H9 (cell line): ENCODE measurements around the gene SNRNP70. TPM values are rescaled to one million over a fixed set of nuclear protein-coding genes. Genes with fewer than 3 reads are reported as not detected.

ENCODE experiments used
- DNase-seq: peaks from one replicate; pipeline ENCODE4 v3.0.0-alpha.2; 2017
- H2AFZ ChIP-seq: one replicate; pipeline ENCODE4 v1.6.1; 2013; ENCODE audit warnings: mild to moderate bottlenecking, low read length, control low read depth, moderate library complexity
- H2AK5ac ChIP-seq: 2 replicates; pipeline ENCODE4 v1.6.1; 2013; ENCODE audit warnings: low read length, control low read depth, mixed read lengths; ENCODE audit not compliant: insufficient read length
- H2BK120ac ChIP-seq: one replicate; pipeline ENCODE4 v1.6.1; 2013; ENCODE audit warnings: low read depth, mild to moderate bottlenecking, low read length, control low read depth, inconsistent platforms; ENCODE audit not compliant: poor library complexity, severe bottlenecking
- H2BK12ac ChIP-seq: 2 replicates; pipeline ENCODE4 v1.6.1; 2013; ENCODE audit warnings: low read length, control low read depth, mixed read lengths, low read depth; ENCODE audit not compliant: insufficient read length
- H2BK15ac ChIP-seq: 2 replicates; pipeline ENCODE4 v1.6.1; 2013; ENCODE audit warnings: low read depth, low read length, control low read depth
- H2BK20ac ChIP-seq: one replicate; pipeline ENCODE4 v1.6.1; 2013; ENCODE audit warnings: low read depth, mild to moderate bottlenecking, low read length, control low read depth, inconsistent platforms; ENCODE audit not compliant: poor library complexity, severe bottlenecking
- H2BK5ac ChIP-seq: 2 replicates; pipeline ENCODE4 v1.6.1; 2013; ENCODE audit warnings: low read length, control low read depth, mixed read lengths; ENCODE audit not compliant: insufficient read length
- H3K14ac ChIP-seq: 2 replicates; pipeline ENCODE4 v1.6.1; 2013; ENCODE audit warnings: low read length, control low read depth; ENCODE audit not compliant: insufficient read depth
- H3K18ac ChIP-seq: 2 replicates; pipeline ENCODE4 v1.6.1; 2013; ENCODE audit warnings: low read depth, mild to moderate bottlenecking, mixed read lengths, low read length, control low read depth; ENCODE audit not compliant: insufficient read length
- H3K23ac ChIP-seq: 2 replicates; pipeline ENCODE4 v1.6.1; 2013; ENCODE audit warnings: low read length, control low read depth, mixed read lengths, low read depth; ENCODE audit not compliant: insufficient read length
- H3K23me2 ChIP-seq: 2 replicates; pipeline ENCODE4 v1.6.1; 2013; ENCODE audit warnings: low read depth, mild to moderate bottlenecking, mixed read lengths, low read length, control low read depth; ENCODE audit not compliant: insufficient read length, poor library complexity, severe bottlenecking
- H3K27ac ChIP-seq: 2 replicates; pipeline ENCODE4 v1.5.1; 2013; ENCODE audit warnings: low read length, control low read depth, mixed read lengths, low read depth; ENCODE audit not compliant: insufficient read length
- H3K27me3 ChIP-seq: 2 replicates; pipeline ENCODE4 v1.6.1; 2013; ENCODE audit warnings: low read length, control low read depth, inconsistent platforms; ENCODE audit not compliant: insufficient read depth
- H3K4ac ChIP-seq: 2 replicates; pipeline ENCODE4 v1.6.1; 2013; ENCODE audit warnings: low read depth, mild to moderate bottlenecking, control low read depth, inconsistent platforms, low read length, moderate library complexity
- H3K4me1 ChIP-seq: 2 replicates; pipeline ENCODE4 v1.6.1; 2013; ENCODE audit warnings: low read length, control low read depth, inconsistent platforms; ENCODE audit not compliant: insufficient read depth
- H3K4me2 ChIP-seq: 2 replicates; pipeline ENCODE4 v1.6.1; 2013; ENCODE audit warnings: low read length, control low read depth, mixed read lengths; ENCODE audit not compliant: insufficient read length, insufficient read depth
- H3K56ac ChIP-seq: 2 replicates; pipeline ENCODE4 v1.6.1; 2013; ENCODE audit warnings: low read depth, mild to moderate bottlenecking, mixed read lengths, low read length, control low read depth; ENCODE audit not compliant: insufficient read length
- H3K79me1 ChIP-seq: 2 replicates; pipeline ENCODE4 v1.6.1; 2013; ENCODE audit warnings: low read depth, mild to moderate bottlenecking, moderate library complexity, low read length, control low read depth, inconsistent platforms; ENCODE audit not compliant: insufficient read depth, poor library complexity, severe bottlenecking
- H3K79me2 ChIP-seq: 2 replicates; pipeline ENCODE4 v1.6.1; 2013; ENCODE audit warnings: low read length, control low read depth, inconsistent platforms; ENCODE audit not compliant: insufficient read depth
- H3K9ac ChIP-seq: 2 replicates; pipeline ENCODE4 v1.6.1; 2013; ENCODE audit warnings: low read length, control low read depth, mixed read lengths; ENCODE audit not compliant: insufficient read length; ENCODE audit errors: extremely low read depth
- H3K9me3 ChIP-seq: one replicate; pipeline ENCODE4 v1.6.1; 2013; ENCODE audit warnings: low read depth, low read length, inconsistent platforms; ENCODE audit not compliant: control insufficient read depth
- H3T11ph ChIP-seq: one replicate; pipeline ENCODE4 v1.6.1; 2013; ENCODE audit warnings: mild to moderate bottlenecking, low read length, control low read depth, inconsistent platforms
- H4K20me1 ChIP-seq: one replicate; pipeline ENCODE4 v1.6.1; 2013; ENCODE audit not compliant: control insufficient read depth, insufficient read length, insufficient read depth
- H4K5ac ChIP-seq: 2 replicates; pipeline ENCODE4 v1.6.1; 2013; ENCODE audit warnings: low read depth, mild to moderate bottlenecking, mixed read lengths, low read length, control low read depth; ENCODE audit not compliant: insufficient read length
- H4K8ac ChIP-seq: replicated peaks from 2 replicates; pipeline ENCODE4 v1.6.1; 2013; ENCODE audit warnings: low read length, control low read depth, mixed read lengths, low read depth; ENCODE audit not compliant: insufficient read length
- H4K91ac ChIP-seq: 2 replicates; pipeline ENCODE4 v1.6.1; 2013; ENCODE audit warnings: low read depth, mild to moderate bottlenecking, moderate library complexity, mixed read lengths, low read length, control low read depth; ENCODE audit not compliant: insufficient read length
- H3K27ac Mint-ChIP-seq, 3 experiments: 2 replicates in 2 of 3; 3 replicates in 1 of 3; pipeline ENCODE4 v1.8.0; 2020 to 2021; ENCODE audit warnings: mixed read lengths in 3 of 3, mild to moderate bottlenecking in 1 of 3, moderate library complexity in 1 of 3
- H3K27me3 Mint-ChIP-seq: 2 replicates; pipeline ENCODE4 v1.8.0; 2021; ENCODE audit warnings: low read depth, mild to moderate bottlenecking, moderate library complexity, mixed read lengths
- H3K36me3 Mint-ChIP-seq, 3 experiments: 2 replicates in 2 of 3; 3 replicates in 1 of 3; pipeline ENCODE4 v1.8.0; 2020 to 2021; ENCODE audit warnings: low read depth in 3 of 3, mixed read lengths in 3 of 3; ENCODE audit not compliant: insufficient read depth in 1 of 3
- H3K4me1 Mint-ChIP-seq, 2 experiments: 2 replicates each; pipeline ENCODE4 v1.8.0; 2020; ENCODE audit warnings: mixed read lengths in 2 of 2
- H3K4me3 Mint-ChIP-seq, 2 experiments: 2 replicates in 1 of 2; 3 replicates in 1 of 2; pipeline ENCODE4 v1.8.0; 2020 to 2021; ENCODE audit warnings: mild to moderate bottlenecking in 2 of 2, mixed read lengths in 2 of 2, moderate library complexity in 1 of 2
- H3K9me3 Mint-ChIP-seq, 2 experiments: 2 replicates in 1 of 2; 3 replicates in 1 of 2; pipeline ENCODE4 v1.8.0; 2020; ENCODE audit warnings: mild to moderate bottlenecking in 2 of 2, mixed read lengths in 2 of 2, moderate library complexity in 1 of 2
- CTCF ChIP-seq: fragments of 200-600 bp; sonication (generic); conservative IDR thresholded peaks from 3 replicates; pipeline ENCODE4 v1.8.0; 2021; ENCODE audit warnings: antibody characterized with exemption, mild to moderate bottlenecking
- WGBS: extraction: QIAGEN DNeasy Blood & Tissue Kit; methylation state at CpG from one replicate; pipeline ENCODE4 v1.1.7; 2013; ENCODE audit warnings: missing lambda C conversion rate, low lambda C conversion rate, mixed read lengths; ENCODE audit not compliant: insufficient read length; ENCODE audit errors: extremely low coverage; 5-methylcytosine and 5-hydroxymethylcytosine counted together
- total RNA-seq: library from RNA; stranded (reverse); gene quantifications from 2 replicates; pipeline ENCODE4 v1.2.1, GENCODE V29; 2021

SNRNP70 gene
- total RNA-seq, 1 experiment from 2014 or later: 295 TPM

GRCh38 chr19:49064768-49065611 is 20.3 kb upstream of the SNRNP70 start, which contains the start of gene NTF4:
Gene NTF4, minus strand, starts transcription at chr19:49064818. Its CDS starts 2,821 bp downstream, at chr19:49061997.
- no peak within 1 kb of the TSS for H3K4ac ChIP-seq
- DNase-seq: peak; percentile 80
- no peak within 1 kb of the TSS for H2AFZ ChIP-seq
- H3K9me3 ChIP-seq: no peaks in the 10 kb centered on the region
- H3K9ac ChIP-seq: no peak within 1 kb of the TSS
- H3K79me2 ChIP-seq: no peaks in the 10 kb centered on the region
- no peak within 1 kb of the TSS for H2BK5ac ChIP-seq
- peak within 1 kb of the TSS; percentile 34 for H3K18ac ChIP-seq
- H2AK5ac ChIP-seq: no peak within 1 kb of the TSS
- H3K14ac ChIP-seq: peak within 1 kb of the TSS; percentile 72; the same call in 1 of the 2 replicates
- no peak within 1 kb of the TSS for H2BK20ac ChIP-seq
- H4K5ac ChIP-seq: no peak within 1 kb of the TSS
- H2BK120ac ChIP-seq: no peak within 1 kb of the TSS
- H3K27ac ChIP-seq: no peak within 1 kb of the TSS
- H4K20me1 ChIP-seq: no peaks in the 10 kb centered on the region
- no peak within 1 kb of the TSS for H3K56ac ChIP-seq
- peak within 1 kb of the TSS; percentile 62 for H3K4me2 ChIP-seq
- H4K91ac ChIP-seq: no peak within 1 kb of the TSS
- H2BK15ac ChIP-seq: no peak within 1 kb of the TSS
- Mint-ChIP-seq H3K4me3 (peak within 1 kb of the TSS; percentile 50 to 75), H3K9me3 (peaks cover 7 to 14% of the 10 kb centered on the region in 2 experiments; a peak in 4 of 5 replicates), H3K36me3 (peaks cover 0 to 4% (median 3%) of the 10 kb centered on the region in 3 experiments; a peak in 3 of 7 replicates), H3K27me3 (peaks cover 77% of the 10 kb centered on the region), H3K27ac (peak within 1 kb of the TSS in 1 of 3 experiments; percentile 75; a peak in 2 of 7 replicates), H3K4me1 (peaks cover 29 to 44% of the 10 kb centered on the region in 2 experiments)
- no peak within 1 kb of the TSS for H3T11ph ChIP-seq
- no peak within 1 kb of the TSS for H3K23ac ChIP-seq
- peaks cover 3% of the 10 kb centered on the region for H3K23me2 ChIP-seq
- no peak within 1 kb of the TSS for H2BK12ac ChIP-seq
- H3K4me1 ChIP-seq: peaks cover 2% of the 10 kb centered on the region; the same call in 1 of the 2 replicates
- no CpG with 5 or more reads among the region's 53 CpGs for WGBS
- no peak within 1 kb of the TSS for H4K8ac ChIP-seq
- H3K27me3 ChIP-seq: peaks cover 23% of the 10 kb centered on the region; the same call in 1 of the 2 replicates
- no peak for TF ChIP-seq CTCF
- no peaks in the 10 kb centered on the region for H3K79me1 ChIP-seq
